Coronary artery (tissue), 2 donors: ENCODE results near the gene UBE2J2.
A peak's percentile ranks its signal among the peaks of the same experiment; 100 is the strongest.

ENCODE experiments used
- DNase-seq: peaks from one replicate; pipeline ENCODE4 v3.0.0-alpha.2; 2017; ENCODE audit warnings: low spot score
- H3K27ac ChIP-seq, 2 donors: fragments of 200-600 bp; sonication (generic); one replicate each; pipeline ENCODE4 v1.5.1; 2016 to 2019
- H3K4me3 ChIP-seq: fragments of 200-600 bp; sonication (generic); 2 replicates; pipeline ENCODE4 v1.5.1; 2016; ENCODE audit warnings: mild to moderate bottlenecking, moderate library complexity
- TF ChIP-seq, protein P1 (sequence below): fragments of 200-600 bp; sonication (generic); IDR thresholded peaks from one replicate; pipeline ENCODE4 v1.5.1; 2019; ENCODE audit warnings: antibody characterized with exemption

UBE2J2 gene

DNA sequence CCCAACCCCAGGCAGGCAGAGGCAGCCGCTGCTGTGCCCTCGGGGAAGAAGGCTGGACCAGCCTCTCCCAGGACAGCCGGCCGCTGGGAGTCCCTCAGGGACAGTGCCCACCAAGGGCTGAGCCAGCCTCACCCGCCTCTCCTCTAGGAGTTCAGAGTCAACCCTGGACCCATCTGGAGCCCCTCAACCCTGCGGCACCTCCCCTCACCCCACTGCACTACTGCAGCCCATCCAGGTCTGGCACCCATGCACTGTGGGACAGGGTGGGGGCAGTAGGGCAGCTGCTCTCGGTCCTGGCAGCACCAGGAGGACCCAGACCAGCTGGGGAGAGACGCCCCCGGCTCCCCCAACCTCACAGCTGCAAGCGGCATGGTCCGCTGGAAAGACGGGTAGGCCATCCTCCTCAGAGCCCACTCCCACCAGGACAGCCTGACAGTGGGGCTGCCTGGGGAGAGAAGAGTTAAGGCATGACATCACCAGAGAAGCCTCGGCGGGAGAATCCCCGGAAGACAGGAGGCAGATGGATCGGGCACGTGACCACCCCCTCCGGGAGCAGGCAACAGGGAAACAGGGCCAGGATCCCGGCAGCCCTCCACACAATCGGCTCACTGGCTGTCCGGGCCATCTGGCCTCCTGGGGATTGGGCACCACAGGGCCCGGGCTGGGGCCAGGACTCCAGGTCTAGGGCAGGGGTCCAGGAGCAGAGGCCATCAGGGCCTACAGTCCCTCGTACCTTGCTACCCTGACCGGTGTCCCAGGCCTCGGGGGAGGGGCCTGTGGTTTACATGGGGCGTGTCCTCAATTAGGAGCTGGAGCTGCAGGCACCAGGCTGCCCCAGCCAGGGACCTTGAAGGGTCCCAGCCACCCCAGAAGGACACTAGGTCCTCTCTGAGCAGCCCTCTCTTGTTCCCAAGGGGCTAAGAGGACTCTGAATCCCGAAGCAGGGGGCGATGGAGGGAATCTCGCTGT is 31.0 kb upstream of the UBE2J2 start:
- no peak for DNase-seq
- TF ChIP-seq, protein P1, sequence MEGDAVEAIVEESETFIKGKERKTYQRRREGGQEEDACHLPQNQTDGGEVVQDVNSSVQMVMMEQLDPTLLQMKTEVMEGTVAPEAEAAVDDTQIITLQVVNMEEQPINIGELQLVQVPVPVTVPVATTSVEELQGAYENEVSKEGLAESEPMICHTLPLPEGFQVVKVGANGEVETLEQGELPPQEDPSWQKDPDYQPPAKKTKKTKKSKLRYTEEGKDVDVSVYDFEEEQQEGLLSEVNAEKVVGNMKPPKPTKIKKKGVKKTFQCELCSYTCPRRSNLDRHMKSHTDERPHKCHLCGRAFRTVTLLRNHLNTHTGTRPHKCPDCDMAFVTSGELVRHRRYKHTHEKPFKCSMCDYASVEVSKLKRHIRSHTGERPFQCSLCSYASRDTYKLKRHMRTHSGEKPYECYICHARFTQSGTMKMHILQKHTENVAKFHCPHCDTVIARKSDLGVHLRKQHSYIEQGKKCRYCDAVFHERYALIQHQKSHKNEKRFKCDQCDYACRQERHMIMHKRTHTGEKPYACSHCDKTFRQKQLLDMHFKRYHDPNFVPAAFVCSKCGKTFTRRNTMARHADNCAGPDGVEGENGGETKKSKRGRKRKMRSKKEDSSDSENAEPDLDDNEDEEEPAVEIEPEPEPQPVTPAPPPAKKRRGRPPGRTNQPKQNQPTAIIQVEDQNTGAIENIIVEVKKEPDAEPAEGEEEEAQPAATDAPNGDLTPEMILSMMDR, result no peak

GRCh38 chr1:1303736-1304135 is 30.1 kb upstream of the UBE2J2 start:
- TF ChIP-seq, protein P1, result no peak
- no peak for DNase-seq
- H3K27ac ChIP-seq, result peak overlapping the region in 1 of 2 donors; percentile 73
- H3K4me3 ChIP-seq, result no peak overlapping the region

More for the DNA sequence above, 31.0 kb upstream of the UBE2J2 start:
- H3K27ac ChIP-seq, result peak overlapping the region; percentile 35 to 73
- peak overlapping the region; percentile 81 for H3K4me3 ChIP-seq

GRCh38 chr1:1302951-1303509 is 29.4 kb upstream of the UBE2J2 start:
- TF ChIP-seq, protein P1, result no peak
- H3K4me3 ChIP-seq, result no peak overlapping the region
- no peak for DNase-seq
- H3K27ac ChIP-seq, result no peak overlapping the region

DNA sequence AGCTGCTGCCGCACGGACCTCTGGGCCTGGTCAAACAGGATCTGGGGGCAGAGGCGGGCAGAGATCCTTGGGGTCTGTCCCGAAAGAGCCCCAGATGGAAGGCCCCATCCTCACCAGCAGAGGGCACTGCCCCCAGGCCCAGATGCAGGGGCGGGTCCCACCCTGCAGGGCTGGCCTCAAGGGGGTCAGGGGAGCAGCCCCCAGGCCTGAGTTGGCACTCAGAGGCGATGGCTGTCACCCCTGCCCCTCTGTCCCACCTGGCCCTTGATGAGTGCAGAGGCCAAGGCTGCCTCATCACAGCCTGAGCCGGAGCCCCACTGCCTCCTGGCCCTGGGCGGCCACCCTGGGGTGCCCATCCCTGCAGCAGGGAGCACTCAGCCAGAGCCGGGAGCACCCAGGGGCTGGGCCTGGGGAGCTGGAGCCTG is 28.4 kb upstream of the UBE2J2 start:
- Histone ChIP-seq H3K27ac (no peak overlapping the region), H3K4me3 (no peak overlapping the region)
- DNase-seq, result no peak
- TF ChIP-seq, protein P1, result no peak

DNA sequence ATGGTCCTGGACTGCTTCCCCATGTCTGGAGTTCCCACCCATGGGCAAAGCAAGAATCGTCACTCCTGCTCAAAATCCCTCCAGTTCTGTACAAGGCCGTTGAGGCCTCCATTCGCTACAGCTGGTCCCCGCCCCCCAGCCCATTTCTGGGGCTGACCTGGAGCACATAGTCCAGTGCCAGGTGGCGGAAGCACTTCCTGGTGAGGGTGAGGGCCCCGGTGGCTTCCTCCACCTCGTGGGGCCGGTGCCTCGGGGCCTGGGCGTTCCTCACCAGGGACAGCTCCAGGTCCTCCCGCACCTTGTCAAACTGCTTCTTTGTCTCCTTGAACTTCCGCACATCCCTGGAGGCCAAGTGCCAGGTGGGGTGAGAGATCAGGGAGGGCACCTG is 26.7 kb upstream of the UBE2J2 start:
- DNase-seq, result no peak
- H3K27ac ChIP-seq, result no peak overlapping the region
- no peak overlapping the region for H3K4me3 ChIP-seq
- TF ChIP-seq, protein P1, result no peak

GRCh38 chr1:1299686-1300351 is 26.2 kb upstream of the UBE2J2 start:
- TF ChIP-seq, protein P1, result no peak
- no peak overlapping the region for H3K4me3 ChIP-seq
- DNase-seq, result no peak
- no peak overlapping the region for H3K27ac ChIP-seq
